Omental fat pad (tissue), 4 donors: Measurements from ENCODE around the gene MAGI2. TPM values are rescaled to one million over a fixed set of nuclear protein-coding genes. Genes with fewer than 3 reads are reported as not detected.

Experiments used
- ATAC-seq: fragments of 150-250 bp; one replicate; pipeline ENCODE4 v1.9.1; 2016; ENCODE audit warnings: mild to moderate bottlenecking, moderate library complexity; ENCODE audit not compliant: low FRiP score
- DNase-seq: peaks from one replicate; pipeline ENCODE4 v3.0.0-alpha.2; 2019; ENCODE audit warnings: low spot score
- total RNA-seq, 4 donors: library from RNA; depleted of rRNA; stranded (reverse); fragments of >200 nt; gene quantifications; one replicate each; pipeline ENCODE4 v1.1.0, GENCODE V29; 2016
- TF ChIP-seq, protein P1 (sequence below), 3 donors: fragments of 450-650 bp; IDR thresholded peaks; one replicate each; pipeline ENCODE4 v1.5.1; 2016 to 2017; ENCODE audit warnings: antibody characterized with exemption in 3 of 3, mild to moderate bottlenecking in 3 of 3, moderate library complexity in 2 of 3

MAGI2 gene
- total RNA-seq, 4 donors from 2014 or later = 9.3 to 20.6 (median 13.2) TPM

GRCh38 chr7:78967046-78967445 lies 486.4 kb downstream of the MAGI2 start:
- DNase-seq (no peak), ATAC-seq (no peak)
- TF ChIP-seq, protein P1, sequence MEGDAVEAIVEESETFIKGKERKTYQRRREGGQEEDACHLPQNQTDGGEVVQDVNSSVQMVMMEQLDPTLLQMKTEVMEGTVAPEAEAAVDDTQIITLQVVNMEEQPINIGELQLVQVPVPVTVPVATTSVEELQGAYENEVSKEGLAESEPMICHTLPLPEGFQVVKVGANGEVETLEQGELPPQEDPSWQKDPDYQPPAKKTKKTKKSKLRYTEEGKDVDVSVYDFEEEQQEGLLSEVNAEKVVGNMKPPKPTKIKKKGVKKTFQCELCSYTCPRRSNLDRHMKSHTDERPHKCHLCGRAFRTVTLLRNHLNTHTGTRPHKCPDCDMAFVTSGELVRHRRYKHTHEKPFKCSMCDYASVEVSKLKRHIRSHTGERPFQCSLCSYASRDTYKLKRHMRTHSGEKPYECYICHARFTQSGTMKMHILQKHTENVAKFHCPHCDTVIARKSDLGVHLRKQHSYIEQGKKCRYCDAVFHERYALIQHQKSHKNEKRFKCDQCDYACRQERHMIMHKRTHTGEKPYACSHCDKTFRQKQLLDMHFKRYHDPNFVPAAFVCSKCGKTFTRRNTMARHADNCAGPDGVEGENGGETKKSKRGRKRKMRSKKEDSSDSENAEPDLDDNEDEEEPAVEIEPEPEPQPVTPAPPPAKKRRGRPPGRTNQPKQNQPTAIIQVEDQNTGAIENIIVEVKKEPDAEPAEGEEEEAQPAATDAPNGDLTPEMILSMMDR (IDR thresholded peaks at IDR 0.05) = no peak

DNA sequence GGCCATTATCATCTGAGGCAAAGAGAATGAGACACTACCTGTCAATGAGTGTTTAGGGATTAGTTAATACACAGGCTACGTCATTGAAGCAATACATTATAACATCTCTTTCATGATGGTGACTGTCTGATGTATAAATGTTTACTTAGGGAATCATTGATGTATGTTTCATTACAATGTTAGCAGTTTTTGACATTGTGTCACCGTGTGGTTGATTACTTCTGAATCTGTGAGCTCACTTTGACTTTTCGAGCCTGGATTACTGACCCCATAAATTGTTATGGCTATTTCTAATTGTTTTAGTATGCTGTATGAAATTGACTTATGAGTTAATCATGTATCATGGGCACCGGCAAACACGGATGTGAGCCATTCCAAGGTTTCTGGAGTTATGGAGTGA lies 494.0 kb downstream of the MAGI2 start:
- ATAC-seq (no peak), DNase-seq (no peak)
- TF ChIP-seq, protein P1 (IDR thresholded peaks at IDR 0.05) = no peak

DNA sequence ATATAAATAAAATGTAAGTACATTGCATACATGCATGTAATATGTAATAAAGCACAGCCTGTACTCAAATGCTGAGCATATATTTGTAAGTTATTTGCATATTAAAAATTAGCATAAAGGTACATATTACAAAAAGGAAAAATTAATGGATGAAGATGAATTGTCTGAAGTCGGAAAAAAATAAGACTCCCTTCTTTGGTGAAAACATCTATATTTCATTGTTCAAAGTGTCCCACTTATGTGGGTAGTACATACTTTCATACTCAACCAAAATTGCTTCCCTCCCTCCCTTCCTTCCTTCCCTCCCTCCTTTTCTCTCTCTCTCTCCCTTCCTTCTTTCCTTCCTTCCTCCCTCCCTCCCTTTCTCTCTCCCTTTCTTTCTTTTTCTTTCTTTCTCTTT lies 498.1 kb downstream of the MAGI2 start:
- TF ChIP-seq, protein P1 (IDR thresholded peaks at IDR 0.05) = no peak
- no peak for ATAC-seq

DNA sequence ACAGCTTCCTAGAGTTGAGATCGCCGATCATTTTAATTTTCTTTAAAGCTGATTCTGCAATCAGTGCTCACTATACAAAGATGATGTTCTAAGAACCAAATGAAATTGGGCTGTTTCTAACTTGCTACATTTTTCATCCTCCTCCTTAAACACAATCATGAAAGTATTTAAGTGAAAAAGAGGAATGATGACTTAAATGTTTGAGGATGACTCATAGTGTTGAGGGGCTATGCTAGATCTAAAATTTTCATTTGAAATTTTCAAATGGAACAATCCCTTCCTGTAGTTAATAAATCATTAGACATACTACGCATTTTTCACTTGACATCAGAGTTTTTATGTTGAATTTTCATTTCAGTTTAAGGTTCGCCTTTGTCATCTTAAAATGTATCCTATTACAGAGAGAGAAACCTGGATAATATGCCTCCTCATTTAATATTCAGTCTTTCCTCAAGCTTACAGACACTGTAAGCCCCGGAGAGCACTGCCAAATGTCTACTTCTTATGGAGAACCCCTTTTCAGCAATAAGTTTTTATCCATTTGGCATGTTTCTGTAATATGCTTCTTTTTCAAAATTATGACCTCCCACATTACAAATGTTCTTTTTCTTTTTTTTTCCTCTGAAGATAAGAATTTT lies 499.6 kb downstream of the MAGI2 start:
- no peak for DNase-seq
- peak; percentile 62 for ATAC-seq
- TF ChIP-seq, protein P1 (IDR thresholded peaks at IDR 0.05) = no peak

More for the DNA sequence above, 498.1 kb downstream of the MAGI2 start:
- no peak for DNase-seq

- TF ChIP-seq, protein P1 (IDR thresholded peaks at IDR 0.05) = no peak
- DNase-seq = no peak
- no peak for ATAC-seq
These were observed 500.4 kb downstream of the MAGI2 start for GRCh38 chr7:78953090-78953489.

DNA sequence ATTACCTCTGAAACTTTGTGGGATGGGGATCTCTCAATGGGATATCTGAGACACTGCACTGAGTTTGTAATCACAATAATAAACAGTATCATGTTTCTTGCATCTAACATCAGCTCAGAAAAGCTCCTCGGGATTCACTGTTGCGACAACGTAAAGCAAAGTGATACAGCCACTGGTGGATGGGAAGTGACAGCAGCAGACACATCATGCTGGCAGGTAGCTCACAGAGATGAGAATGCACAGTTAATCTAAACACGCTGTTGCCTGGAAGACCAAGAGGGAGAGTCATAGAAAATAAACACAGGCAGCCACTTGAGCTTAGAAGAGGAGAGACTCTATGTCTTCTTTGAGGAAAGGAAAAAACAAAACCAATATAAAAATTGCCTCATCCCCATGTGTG lies 513.8 kb downstream of the MAGI2 start:
- TF ChIP-seq, protein P1 (IDR thresholded peaks at IDR 0.05) = no peak
- DNase-seq (no peak), ATAC-seq (no peak)

DNA sequence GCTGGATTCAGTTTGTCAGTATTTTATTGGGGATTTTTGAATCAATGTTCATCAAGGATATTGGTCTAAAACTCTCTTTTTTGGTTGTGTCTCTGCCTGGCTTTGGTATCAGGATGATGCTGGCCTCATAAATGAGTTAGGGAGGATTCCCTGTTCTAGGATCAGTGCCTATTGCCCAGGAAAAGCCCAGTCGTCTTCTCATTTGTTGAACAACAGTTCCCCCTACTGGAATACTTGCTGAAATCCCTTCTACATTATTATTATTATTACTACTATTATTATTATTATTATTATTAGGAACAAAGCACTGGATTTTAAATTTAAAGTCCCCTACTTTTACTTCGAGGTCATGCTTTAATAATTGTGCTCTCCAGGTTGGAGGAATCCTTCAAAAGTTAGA lies 528.9 kb downstream of the MAGI2 start:
- ATAC-seq = no peak
- TF ChIP-seq, protein P1 (IDR thresholded peaks at IDR 0.05) = no peak
- no peak for DNase-seq
